Stimulated activated CD4-positive, alpha-beta T cell treated with anti-CD3 and anti-CD28 coated beads, TNF-alpha, amount 100 ng/mL, for 48 hours (primary cell): Measurements from ENCODE around the gene DGAT2.

Experiments used
- DNase-seq, 3 donors: peaks; one replicate each; pipeline ENCODE4 v3.0.0-alpha.2; 2020; ENCODE audit warnings: low read depth in 3 of 3

Gene DGAT2

DNA sequence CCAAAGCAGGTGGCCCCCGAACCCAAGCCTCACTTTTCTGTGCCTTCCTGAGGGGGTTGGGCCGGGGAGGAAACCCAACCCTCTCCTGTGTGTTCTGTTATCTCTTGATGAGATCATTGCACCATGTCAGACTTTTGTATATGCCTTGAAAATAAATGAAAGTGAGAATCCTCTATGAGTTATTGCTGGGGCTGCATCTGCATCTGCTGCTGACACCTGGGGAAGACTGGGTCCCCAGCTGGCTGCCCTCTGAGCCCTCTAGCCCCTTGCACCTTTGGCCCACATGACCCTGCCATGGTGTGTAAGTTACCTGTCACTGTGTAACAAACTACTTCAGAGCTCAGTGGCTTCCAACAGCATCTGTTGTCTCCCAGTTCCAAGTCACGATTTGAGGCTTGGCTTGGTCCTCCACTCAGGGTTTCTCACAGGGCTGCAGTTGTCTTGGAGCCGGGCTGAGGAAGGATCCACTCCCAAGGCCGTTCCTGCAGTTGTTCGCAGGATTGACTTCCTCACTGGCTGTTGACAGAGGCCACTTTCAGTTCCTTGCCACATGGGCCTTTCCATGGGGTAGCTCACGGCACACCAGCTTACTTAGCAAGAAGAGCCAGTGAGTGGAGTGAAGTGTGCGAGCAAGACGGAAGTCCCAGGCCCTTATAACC is 32.9 kb downstream of the DGAT2 start:
- no peak for DNase-seq

DNA sequence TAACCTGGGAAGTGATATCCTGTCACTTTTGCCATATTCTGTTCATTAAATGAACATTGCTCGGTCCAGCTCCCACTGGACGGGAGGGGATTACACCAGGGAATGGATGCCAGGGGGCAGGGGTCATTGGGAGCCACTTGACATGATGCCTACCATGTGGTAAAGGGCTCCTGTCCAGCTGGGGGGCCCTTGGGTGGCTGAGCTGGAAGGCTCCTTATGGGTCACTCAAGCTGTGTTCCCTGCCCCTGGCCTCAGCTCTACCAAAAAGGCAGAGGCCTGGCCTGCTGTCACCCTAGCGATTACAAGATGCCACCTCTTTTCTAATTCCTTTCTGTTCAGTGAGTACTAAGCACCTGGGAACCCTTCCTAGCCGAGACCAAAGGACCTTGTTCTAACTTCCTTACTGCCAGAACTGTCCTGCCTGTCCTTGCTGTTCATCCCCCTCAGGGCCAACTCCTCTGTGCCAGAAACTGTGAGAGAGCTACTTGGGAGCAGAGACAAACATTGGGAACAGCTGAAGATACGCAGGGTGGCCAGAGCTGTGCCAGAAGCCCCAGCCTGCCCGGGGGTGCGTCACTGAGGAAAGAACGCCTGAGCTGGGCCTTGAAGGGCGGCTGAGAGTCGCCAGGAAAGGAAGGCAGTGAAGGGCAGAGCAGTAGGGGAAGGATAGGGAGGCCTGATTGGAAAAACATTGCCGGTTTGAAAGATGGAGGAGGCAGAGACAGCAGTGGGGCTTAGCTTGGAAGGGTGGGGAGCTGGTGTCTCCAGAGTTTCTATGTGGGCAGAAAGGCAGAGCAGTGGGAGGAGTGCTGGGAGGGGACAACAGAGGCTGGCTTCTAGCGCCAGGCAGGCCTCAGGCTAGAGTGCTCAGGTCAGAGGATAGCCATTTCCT is 33.7 kb downstream of the DGAT2 start:
- DNase-seq: no peak

DNA sequence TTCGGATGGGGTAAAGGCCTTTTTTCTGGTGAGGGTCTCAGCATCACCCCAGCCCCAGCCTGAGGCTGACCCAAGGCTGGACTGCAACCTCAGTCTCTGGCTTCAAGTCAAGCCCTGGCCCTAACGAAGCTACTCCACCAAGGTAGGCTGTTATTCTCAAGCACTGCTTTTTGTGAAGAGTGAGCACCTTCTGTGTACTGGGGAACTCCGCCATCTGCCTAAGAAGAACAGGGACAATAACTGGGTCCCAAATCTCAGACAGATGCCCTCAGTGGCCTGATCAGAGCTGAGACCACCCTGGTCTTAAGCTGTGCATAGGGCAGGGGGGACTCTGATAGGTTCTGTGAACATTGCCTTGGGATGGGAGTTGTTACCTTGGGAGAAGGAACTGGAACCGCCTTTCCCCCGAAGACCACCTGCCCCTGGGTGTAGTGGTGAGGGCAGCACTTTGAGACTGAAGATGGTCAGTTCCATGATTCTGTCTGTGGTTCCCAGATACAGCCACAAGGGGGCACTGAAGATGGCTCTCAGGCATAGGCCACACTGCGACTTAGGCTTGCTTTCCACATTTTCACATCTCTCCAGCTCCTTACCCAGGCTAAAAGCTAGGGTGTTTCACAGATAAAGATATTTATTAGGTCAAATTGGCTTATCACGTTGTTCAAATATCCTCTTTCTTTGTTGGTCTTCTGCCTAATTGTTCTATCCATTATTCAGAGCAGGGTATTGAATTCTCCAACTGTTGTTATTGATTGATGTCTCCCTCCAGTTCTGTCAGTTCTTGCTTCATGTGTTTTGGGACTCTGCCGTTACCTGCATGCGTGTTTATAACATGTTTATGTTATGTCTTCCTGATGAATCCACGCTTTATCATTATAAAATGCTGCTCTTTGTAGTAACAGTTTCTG is 34.6 kb downstream of the DGAT2 start:
- DNase-seq: peak; percentile 40 to 59 (median 44)

DNA sequence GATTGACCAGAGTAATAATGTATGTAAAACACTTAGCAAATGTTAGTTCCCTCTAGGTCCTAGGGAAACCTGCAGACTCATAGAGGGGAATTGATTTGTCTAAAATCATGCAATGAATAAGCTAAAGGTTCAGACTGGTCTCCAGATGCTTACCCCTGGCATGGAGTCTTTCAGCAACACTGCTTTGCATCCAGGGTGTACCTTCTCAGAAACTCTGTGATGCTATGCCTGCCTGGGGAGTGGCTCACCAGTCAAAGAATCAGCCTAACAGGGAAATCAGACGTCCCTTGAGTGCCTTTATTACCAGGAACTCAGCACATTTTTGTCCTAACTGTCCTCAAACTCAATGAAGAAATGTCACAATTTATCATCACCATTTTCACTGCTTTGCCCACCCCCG is 40.5 kb downstream of the DGAT2 start:
- no peak for DNase-seq

DNA sequence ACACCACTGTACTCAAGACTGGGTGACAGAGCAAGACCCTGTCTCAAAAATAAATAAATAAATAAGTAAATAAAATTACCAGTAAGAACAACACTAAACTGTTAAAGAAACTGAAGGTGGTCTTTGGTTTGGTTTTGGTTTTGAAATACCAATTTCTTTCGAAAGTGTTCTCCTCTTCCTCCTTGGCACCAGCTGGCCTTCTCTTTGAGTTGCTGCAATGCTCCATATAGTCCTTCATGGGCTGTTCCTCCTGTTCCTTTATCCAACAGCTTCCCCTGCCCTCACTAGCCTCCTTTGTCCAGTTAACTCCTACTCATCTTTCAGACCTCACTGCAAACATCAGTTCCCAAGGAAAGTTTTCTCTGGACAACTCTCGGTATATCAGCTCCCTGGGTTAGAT is 41.4 kb downstream of the DGAT2 start:
- DNase-seq: no peak

DNA sequence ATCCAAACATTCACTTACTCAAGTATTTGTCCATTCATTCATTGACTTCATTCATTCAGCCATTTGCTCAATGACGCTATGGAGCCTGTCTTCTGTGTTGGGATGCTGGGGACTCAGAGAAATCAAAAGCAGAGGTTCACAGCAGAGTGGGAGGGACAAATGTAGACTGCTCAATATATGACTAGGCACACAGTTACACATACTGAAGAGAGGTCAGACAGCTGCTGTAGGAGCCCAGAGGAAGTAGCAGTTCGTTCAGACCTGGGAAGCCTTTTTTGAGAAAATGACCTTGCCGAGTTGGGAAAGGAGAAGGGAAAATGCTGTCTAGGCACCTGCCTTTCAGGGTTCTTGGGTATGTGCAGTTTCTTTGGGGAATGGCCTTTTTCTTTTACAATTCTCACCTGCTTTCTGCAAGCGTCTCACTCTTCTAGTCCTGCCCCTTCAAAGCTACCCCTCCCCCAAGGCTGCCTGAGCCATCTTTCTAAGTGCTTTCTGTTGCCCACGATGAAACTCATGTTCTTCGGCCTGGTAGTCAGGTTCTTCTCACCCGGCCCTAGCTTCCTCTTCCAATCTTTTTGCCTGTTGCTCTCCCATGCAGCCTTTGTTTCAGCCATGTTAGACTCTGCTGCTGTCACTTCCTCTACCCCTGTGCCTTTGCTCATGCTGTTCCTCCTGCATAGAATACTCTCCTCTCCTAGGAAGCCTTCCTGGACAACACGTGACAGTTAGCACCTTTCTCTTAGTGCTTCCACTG is 42.2 kb downstream of the DGAT2 start:
- no peak for DNase-seq

DNA sequence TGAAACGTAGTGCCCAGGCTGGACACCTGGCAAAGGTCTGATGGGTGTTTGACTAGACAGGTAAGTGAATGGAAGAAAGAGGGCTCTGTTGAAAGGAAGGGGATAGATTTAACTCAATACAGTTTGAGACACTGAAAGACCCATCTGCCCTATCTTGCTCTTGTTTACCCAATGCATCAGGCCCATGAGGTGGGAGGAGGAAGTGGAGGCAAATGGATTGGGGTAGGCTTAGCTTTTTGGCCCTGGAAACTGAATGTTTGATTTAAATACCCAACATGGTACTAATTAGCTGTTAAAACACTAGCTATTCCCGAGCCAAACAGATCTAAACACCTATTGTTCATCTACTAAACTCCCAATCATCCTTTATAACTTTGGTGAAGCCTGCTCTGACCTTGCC is 42.9 kb downstream of the DGAT2 start:
- DNase-seq: no peak

DNA sequence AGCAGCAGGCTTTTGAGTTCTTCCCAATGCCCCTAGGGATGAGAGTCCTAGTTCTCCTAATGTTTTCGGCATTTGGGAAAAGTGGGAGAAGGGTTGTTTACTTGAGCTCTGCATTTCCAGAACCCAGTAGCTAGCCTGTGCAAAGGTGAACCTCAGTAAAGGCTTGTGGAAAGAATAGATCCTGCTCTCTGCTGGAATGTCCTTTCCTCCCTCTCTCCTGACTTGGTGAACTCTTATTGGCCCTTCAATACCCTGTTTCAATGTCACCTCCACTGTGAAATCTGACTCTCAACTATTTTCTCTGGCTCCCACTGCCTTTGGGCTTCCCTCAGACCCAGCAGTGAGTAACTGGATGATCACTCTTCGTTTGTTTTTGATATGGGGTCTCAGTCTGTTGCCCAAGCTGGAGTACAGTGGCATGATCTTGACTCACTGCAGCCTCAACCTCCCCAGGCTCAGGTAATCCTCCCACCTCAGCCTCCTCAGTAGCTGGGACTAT is 44.0 kb downstream of the DGAT2 start:
- no peak for DNase-seq

DNA sequence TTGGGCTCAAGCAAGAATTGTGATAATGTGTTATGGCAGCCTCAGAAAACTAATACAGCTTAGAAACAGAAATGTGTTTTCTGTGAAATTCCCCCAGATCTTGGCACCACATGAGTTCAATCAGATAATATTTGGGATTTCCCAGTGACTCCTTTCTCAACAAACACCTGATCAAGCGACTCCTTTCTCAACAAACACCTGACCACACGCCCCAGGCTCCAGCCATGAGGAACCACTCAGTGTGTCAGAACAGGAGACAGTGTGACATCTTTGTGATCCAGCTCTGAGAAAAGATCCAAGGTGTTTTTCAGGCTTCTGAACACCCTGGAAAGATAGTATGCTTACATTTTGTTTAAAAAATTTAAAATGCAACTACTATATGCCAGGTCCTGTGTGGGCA is 44.5 kb downstream of the DGAT2 start:
- no peak for DNase-seq

DNA sequence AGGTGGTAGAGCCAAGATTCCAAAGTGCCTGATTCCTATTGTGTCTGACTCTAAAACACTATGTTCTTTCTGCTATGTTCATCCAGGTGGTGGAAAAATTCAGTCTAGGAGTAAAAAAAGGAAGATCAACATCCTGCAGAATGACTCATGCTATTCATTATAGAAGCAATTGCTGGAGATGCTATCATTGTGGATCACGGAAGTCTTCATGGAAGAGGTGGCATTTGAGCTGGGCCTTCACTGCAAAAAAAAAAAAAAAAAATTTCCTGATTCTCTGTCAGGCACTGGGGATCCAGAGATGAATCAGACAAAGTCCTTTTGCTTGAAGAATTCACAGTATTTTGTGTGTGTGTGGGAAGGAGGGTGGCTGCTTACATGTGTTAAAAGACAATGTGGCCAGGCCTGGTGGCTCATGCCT is 45.1 kb downstream of the DGAT2 start:
- no peak for DNase-seq

DNA sequence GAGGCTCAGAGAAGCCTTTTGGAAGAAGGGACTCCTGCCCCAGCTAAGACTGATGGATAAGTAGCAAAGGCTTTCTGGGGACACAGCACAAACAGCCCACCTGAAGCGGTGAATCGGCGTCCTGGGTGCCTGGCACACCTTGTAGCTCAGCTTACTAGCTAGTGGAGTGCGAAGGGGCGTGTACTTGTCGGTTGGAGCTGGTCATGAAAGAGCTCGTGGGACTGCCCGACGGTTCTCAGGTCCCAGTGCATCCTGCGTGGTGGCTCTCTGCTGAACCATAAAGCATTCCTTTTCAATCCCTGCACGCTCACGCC is 45.7 kb downstream of the DGAT2 start:
- DNase-seq: no peak

DNA sequence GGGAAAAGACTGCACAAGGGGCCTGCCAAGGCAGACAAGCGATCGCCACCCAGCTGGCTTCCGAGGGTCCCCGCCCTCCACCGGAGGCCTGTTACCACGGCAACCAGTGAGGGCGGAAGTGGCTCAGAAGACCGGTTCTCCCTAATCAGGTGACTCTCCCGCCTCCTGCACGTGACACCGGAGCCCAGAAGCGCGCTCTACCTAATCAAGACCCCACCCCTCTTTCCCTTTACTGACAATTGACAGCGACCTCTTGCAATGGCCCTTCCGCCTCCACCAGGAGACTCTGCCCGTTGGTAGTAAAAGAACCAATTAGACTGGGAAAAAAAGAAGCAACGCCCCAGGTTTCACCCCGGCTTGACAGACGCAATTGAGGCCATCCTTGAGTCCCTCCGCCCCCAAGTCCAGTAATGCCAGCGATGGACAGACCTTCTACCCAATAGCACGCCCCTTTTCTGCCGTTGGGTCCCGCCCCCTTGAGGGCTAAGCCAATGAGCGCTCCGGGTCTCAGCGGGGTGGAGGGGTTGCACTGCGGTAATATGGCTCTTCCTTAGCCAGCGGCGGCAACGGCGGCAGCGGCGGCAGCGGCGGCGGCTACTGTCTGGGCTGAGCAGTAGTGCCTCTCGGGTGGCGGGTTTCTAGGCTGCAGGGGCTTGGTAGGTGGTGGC is 46.2 kb downstream of the DGAT2 start, which contains the start of gene UVRAG:
Gene UVRAG, plus strand, starts transcription at position 534 of the 668 bp plus-strand sequence. CDS start 198 bp downstream, outside the sequence.
- peak; percentile 95 to 98 (median 97) for DNase-seq

DNA sequence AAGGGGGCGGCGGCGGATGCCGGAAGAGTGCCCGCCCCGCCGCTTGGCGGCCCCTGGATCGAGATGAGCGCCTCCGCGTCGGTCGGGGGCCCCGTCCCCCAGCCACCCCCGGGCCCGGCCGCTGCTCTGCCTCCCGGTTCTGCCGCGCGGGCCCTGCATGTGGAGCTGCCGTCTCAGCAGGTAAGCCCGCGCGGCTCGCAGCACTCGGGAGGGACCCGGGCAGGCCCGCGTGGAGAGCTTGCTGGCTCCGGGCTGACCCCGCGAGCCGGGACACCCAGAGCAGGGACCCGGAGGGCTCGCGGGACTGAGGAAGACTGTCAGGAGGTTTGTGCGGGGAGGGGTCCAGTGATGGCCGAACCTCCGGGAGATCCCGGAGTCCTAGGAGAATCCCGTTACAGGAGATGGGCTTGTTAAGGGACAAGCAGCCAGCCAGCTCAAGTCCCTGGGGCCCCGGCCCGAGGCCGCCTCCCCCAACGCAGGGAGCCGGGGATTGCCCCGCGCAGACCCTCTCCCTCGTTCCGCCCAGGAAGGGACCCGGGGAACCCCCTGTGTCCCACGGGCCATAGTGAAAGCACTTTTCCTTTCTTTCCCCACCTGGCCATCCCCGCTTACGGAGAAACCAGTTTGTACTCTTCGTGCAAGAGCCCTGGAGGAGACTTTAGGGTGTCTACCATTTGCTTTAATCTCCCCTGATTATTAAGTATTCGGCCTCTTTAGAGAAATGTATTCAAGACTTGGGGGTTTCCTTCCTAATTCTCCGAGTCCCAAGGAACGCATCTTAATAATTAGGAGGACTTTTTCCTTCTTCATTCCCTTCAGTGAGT is 47.0 kb downstream of the DGAT2 start:
- DNase-seq: peak; percentile 8 to 45 (median 9)

DNA sequence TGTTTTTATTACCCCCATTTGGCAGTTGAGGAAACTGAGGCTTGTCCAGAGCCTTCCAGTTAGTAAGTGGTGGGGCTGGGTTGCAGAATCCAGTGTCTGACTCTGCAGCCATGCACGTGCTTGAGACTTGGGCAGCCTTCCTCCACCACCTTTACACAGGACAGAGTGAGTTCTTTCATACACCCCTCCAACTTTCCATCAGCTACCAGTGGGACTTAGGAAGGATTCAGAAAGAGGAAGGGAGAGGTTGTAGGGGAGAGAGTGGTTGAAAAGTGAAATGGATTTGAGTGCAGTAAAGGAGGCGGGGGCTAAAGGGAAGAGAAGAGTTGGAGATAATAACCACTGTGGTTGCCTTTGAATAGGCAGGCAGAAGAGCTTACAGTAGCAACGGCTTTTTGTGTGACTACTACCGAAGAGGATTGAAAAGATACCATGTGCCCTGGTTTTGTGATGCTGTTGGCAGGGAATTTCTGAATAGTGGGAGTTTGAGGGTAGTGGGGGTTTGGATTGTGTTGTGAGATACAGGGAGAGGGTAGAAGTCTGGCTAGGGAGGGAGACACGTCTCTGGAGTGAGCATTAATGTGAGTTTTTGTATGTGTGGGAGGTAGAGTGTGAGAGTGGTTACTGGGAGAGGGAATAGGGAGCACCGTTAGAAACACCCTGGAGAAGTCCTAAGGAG is 48.1 kb downstream of the DGAT2 start:
- no peak for DNase-seq

DNA sequence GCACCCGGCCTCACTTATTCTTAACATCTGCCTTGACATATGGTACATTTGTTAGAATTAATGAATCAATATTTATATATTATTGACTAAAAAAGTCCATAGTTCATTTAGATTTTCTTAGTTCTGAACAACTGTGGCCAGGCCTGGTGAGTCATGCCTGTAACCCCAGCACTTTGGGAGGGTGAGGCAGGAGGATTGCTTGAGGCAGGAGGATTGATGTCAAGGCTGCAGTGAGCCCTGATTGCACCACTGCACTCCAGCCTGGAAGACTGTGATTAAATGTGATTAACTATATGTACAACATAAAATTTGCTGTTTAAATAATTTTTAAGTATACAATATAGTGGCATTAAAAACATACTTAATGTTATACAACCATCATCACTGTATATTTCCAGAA is 52.1 kb downstream of the DGAT2 start:
- no peak for DNase-seq

DNA sequence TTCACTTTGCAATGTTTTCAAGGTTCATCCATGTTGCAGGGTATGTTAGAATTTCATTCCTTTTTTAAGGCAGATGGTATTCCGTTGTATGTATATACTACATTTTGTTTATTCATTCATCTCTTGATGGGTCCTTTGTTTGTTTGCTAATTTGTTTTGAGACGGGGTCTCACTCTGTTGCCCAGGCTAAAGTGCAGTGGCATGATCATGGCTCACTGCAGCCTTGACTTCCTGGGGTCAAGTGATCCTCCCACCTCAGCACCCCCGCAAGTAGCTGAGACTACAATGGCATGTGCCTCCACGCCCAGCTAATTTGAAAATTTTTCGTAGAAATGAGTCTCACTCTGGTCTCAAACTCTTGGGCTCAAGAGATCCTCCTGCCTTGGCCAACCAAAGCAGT is 52.6 kb downstream of the DGAT2 start:
- DNase-seq: no peak

DNA sequence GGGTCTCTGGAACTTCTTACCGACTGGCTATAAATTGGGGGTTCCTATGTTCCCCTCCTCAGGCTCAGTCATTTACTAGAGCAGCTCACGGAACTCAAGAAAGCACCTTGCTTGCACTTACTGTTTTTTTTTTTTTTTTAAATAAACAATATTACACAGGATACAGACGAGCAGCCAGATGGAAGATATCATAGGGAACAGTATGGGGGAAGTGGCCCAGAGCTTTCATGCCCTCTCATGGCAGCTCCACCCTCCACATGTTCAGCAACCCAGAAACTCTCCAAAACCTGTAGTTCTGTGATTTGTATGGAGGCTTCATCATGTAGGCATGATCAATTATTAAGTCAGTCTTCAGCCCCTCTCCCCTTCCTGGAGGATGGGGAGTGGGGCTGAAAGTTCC is 54.0 kb downstream of the DGAT2 start:
- no peak for DNase-seq

DNA sequence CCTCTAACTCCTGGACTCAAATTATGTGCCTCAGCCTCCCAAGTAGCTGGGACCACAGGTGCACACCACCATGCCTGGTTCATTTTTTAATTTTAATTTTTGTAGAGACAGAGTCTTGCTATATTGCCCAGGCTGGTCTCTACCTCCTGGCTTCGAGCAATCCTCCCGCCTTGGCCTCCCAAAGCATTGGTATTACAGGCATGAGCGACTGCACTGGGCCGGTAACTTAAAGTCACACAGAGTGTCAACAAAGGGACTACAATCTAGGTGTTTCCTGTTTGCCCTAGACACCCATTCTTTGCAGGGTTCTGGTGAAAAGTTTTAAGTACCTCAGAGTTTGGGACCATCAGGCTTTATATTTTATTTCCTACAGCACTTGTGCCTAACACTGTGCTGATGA is 54.8 kb downstream of the DGAT2 start:
- no peak for DNase-seq

DNA sequence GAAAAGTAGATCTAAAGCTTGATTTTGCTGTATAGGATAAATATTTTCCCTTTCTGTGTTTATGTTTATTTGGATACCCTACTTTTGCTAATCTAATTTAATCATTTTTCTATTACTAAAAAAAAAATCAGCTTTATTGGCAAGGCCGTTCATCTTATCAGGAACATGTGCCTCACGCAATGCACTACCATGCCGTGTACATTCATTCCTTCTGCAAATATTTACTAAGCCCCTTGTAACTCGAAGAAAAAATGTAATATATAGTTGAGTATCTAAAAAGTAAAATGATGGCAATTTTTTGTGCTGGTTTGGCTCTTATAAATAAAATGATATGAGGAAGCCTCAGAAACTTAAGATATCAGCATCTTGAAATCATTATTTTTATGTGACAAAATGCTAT is 55.4 kb downstream of the DGAT2 start:
- DNase-seq: no peak
